NB4 (cell line): ENCODE data around the gene PLEKHJ1.

ENCODE experiments used
- MYC ChIP-seq: IDR thresholded peaks from 2 replicates; pipeline ENCODE4 v1.6.1; 2011; ENCODE audit warnings: low read depth, low read length
- POLR2A ChIP-seq: IDR thresholded peaks from 2 replicates; pipeline ENCODE4 v1.6.1; 2011; ENCODE audit warnings: mild to moderate bottlenecking; ENCODE audit not compliant: insufficient read length; ENCODE audit errors: extremely low read depth
- TF ChIP-seq, protein P1 (sequence below): IDR thresholded peaks from one replicate; pipeline ENCODE4 v1.5.1; 2012; ENCODE audit warnings: low read depth, low read length
- TF ChIP-seq, protein P2 (sequence below): IDR thresholded peaks from 2 replicates; pipeline ENCODE4 v1.6.1; 2011; ENCODE audit warnings: low read depth, low read length

DNA sequence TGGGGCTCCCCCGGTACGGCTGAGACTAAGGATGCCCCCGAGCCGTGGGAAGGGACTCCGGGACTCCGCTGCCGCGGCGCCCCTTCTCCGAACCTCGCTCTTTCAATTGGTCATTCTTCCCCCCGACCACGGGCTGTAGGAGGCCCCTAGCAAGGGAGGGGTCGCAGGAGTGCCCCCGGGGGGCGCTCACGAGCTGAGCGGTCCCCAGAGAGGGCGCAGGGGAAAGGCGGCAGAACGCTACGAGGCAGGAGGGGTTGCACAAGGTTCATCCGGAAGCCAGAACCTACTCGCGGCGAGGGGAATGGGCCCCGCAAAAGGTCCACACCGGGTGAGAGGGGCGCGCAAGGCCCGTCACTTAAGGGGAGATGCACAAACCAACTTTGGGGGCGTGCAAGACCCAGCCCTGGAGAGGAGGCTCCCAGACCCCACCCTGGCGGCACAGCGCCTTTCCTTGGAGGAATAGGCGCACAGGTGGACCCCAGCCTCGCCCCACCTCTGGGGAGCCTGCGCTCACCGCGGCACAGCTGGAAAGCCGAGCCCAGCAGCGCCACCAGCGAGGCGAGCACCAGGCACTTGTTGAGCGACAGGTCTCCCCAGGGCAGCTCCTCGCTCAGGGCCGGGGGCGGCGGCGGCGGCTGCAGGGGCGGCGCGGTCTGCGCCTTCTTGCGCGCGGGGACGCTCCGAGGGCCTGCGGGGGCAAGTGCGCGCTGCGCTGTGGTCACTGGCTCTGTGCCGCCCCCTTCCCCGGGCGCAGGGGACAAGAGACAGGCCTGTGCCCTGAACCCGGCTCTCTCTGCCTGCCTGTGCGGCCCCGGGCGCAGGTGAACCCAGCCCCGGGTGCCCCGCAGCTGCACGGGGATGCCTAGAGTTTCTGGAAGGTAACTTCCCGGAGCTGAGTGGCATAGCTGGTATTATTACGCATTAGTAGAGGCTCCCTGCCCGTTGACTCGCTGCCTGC, 17.3 kb upstream of the PLEKHJ1 start:
- TF ChIP-seq, protein P1, sequence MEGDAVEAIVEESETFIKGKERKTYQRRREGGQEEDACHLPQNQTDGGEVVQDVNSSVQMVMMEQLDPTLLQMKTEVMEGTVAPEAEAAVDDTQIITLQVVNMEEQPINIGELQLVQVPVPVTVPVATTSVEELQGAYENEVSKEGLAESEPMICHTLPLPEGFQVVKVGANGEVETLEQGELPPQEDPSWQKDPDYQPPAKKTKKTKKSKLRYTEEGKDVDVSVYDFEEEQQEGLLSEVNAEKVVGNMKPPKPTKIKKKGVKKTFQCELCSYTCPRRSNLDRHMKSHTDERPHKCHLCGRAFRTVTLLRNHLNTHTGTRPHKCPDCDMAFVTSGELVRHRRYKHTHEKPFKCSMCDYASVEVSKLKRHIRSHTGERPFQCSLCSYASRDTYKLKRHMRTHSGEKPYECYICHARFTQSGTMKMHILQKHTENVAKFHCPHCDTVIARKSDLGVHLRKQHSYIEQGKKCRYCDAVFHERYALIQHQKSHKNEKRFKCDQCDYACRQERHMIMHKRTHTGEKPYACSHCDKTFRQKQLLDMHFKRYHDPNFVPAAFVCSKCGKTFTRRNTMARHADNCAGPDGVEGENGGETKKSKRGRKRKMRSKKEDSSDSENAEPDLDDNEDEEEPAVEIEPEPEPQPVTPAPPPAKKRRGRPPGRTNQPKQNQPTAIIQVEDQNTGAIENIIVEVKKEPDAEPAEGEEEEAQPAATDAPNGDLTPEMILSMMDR: peak; percentile 44
- no peak for TF ChIP-seq POLR2A
- TF ChIP-seq, protein P2, sequence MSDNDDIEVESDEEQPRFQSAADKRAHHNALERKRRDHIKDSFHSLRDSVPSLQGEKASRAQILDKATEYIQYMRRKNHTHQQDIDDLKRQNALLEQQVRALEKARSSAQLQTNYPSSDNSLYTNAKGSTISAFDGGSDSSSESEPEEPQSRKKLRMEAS: no peak
- no peak for TF ChIP-seq MYC
